ENCODE results near the gene POLR2J.

Gene POLR2J

DNA sequence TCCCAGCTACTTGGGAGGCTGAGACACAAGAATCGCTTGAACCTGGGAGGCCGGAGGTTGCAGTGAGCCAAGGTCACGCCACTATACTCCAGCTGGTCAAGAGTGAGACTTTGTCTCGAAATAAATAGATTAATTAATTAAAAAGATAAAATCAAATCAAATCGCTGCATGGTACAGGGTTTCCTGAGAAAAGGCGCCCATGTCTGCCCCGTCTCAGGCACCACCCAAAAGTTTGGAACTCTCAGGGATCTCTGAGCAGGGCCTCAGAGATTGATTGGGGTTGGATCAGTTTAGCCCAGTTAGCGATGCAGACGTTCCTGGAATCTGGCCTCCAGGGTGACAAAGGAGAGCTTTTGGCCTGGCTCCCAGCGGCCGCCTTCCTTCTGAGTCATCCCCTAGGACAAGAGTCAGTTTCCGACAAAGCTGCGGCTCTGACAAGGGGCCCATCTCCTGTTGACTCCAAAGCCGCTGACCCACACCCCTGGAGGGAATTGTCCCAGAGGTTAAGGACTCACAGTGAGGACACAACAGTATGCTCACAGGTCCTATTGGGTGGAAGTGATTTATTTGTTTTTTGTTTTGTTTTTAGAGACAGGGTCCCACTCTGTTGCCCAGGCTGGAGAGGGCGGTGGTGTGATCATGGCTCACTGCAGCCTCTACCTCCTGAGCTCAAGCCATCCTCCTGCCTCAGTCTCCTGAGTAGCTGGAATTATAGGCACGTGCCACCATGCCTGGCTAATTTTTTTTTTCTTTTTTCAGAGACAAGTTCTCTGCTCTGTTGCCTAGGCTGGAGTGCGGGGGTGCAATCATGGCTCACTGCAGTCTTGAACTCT, 38.5 kb downstream of the POLR2J start:
- Mint-ChIP-seq H3K36me3 (ENCODE audit: low read depth) (peaks cover 31% of the 10 kb centered on the region), H3K9me3 (no peaks in the 10 kb centered on the region), H3K4me3 (no peak overlapping the region), H3K27ac (no peak overlapping the region), H3K4me1 (ENCODE audit: low read depth) (peaks cover 27% of the 10 kb centered on the region), H3K27me3 (no peaks in the 10 kb centered on the region)

- no peaks in the 10 kb centered on the region for H3K9me3 Mint-ChIP-seq
- peak overlapping the region; percentile 72 for H3K27ac Mint-ChIP-seq
- peaks cover 44% of the 10 kb centered on the region for H3K4me1 Mint-ChIP-seq (ENCODE audit: low read depth)
- no peaks in the 10 kb centered on the region for H3K27me3 Mint-ChIP-seq
- H3K36me3 Mint-ChIP-seq (ENCODE audit: low read depth): peaks cover 22% of the 10 kb centered on the region
- no peak overlapping the region for H3K4me3 Mint-ChIP-seq
These were observed 42.6 kb downstream of the POLR2J start for GRCh38 chr7:102436118-102436517.

- Mint-ChIP-seq H3K27ac (peak overlapping the region; percentile 91), H3K9me3 (no peaks in the 10 kb centered on the region), H3K4me1 (ENCODE audit: low read depth) (peaks cover 61% of the 10 kb centered on the region), H3K4me3 (peak overlapping the region; percentile 91), H3K27me3 (no peaks in the 10 kb centered on the region), H3K36me3 (ENCODE audit: low read depth) (peaks cover 18% of the 10 kb centered on the region)
These were observed 44.7 kb downstream of the POLR2J start for GRCh38 chr7:102434039-102434486.

DNA sequence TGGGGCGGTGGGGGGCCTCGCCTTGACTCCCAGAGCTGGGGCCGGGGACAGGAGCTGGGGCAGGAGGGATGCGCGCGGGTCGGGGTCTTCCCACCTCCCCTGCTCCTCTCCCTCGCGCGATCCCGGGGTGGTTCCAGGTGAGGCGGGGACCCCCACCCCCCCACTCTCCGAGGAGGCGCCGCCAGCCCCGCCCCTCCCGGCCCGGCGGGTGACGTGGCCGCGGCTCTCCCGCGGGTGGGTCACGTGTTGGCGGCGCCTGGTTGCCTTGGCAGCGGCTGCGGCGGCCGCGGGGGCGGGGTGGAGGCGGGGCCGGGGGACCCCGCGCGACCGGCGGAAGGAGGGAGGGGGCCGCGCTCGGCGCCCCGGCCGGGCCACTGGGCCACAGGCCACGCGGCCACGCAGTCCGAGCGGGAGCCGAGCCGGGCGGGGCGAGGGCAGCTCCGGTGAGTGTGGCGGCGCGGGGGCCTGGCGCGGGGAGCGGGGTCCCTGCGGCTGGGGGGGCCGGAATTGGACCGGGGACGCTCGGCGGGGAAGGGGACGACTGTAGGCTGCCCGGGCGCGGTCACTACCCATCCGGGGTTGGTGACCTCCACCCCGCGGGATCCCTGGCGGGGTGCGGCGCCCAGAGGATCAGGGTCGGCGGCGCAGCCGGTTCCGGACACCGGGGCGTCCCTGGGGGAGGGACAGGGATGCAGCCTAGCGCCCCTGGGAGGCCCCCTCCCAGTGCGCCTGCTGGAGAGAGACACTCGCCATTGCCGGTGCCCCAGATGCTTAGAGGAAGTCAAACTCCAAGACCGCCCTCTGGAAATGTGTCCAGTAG, 45.3 kb downstream of the POLR2J start, which contains the start of gene ORAI2:
Gene ORAI2, plus strand, starts transcription at position 357 of the 820 bp plus-strand sequence. CDS start 5,382 bp downstream, outside the sequence.
- Mint-ChIP-seq H3K4me1 (ENCODE audit: low read depth) (peaks cover 63% of the 10 kb centered on the region), H3K9me3 (no peaks in the 10 kb centered on the region), H3K27ac (peak within 1 kb of the TSS; percentile 91), H3K36me3 (ENCODE audit: low read depth) (peaks cover 17% of the 10 kb centered on the region), H3K4me3 (peak within 1 kb of the TSS; percentile 91), H3K27me3 (no peaks in the 10 kb centered on the region)

GRCh38 chr7:102432442-102433218, 46.1 kb downstream of the POLR2J start:
- Mint-ChIP-seq H3K36me3 (ENCODE audit: low read depth) (peaks cover 17% of the 10 kb centered on the region), H3K9me3 (no peaks in the 10 kb centered on the region), H3K4me1 (ENCODE audit: low read depth) (peaks cover 71% of the 10 kb centered on the region), H3K27me3 (no peaks in the 10 kb centered on the region), H3K27ac (peak overlapping the region; percentile 90), H3K4me3 (peak overlapping the region; percentile 68)

DNA sequence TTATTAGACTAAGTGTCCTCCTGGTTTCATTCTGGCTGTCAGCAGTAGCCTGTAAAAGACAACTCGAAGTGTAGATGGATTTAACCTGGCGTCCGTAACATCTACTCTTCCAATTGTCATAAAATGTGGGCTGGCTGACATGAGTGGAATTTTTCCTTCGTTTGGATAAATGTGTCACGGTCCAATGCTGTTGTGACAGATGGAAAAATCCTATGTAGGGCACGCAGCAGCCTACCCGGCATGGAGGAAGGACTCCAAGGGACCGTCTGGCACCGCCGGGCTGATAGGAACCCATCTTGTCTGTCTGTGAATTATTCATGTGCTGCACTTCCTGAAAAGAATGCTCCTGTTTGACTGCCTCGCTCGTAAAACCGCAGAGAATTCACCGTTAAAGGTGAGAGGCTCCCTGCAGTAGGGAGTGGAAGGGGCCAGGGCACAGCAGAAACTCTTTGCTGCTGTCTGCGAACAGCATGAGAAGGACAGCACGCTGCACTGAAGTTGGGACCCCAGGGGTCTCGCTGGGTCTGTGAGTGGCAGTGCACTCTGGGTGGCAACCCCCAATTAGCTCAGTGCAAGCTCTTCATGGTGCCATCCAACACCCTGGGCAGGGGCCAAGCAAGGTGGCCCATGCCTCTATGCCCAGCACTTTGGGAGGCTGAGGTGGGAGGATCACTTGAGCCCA, 47.0 kb downstream of the POLR2J start:
- peaks cover 77% of the 10 kb centered on the region for H3K4me1 Mint-ChIP-seq (ENCODE audit: low read depth)
- H3K4me3 Mint-ChIP-seq: peak overlapping the region; percentile 68
- peaks cover 13% of the 10 kb centered on the region for H3K36me3 Mint-ChIP-seq (ENCODE audit: low read depth)
- peak overlapping the region; percentile 90 for H3K27ac Mint-ChIP-seq
- no peaks in the 10 kb centered on the region for H3K27me3 Mint-ChIP-seq
- no peaks in the 10 kb centered on the region for H3K9me3 Mint-ChIP-seq

GRCh38 chr7:102429141-102429899, 49.4 kb downstream of the POLR2J start:
- H3K4me3 Mint-ChIP-seq: no peak overlapping the region
- H3K27me3 Mint-ChIP-seq: no peaks in the 10 kb centered on the region
- H3K27ac Mint-ChIP-seq: peak overlapping the region; percentile 87
- peaks cover 16% of the 10 kb centered on the region for H3K36me3 Mint-ChIP-seq (ENCODE audit: low read depth)
- peaks cover 83% of the 10 kb centered on the region for H3K4me1 Mint-ChIP-seq (ENCODE audit: low read depth)
- H3K9me3 Mint-ChIP-seq: no peaks in the 10 kb centered on the region

GRCh38 chr7:102427019-102427405, 51.7 kb downstream of the POLR2J start:
- H3K4me1 Mint-ChIP-seq (ENCODE audit: low read depth): peaks cover 75% of the 10 kb centered on the region
- peak overlapping the region; percentile 83 for H3K4me3 Mint-ChIP-seq
- no peaks in the 10 kb centered on the region for H3K27me3 Mint-ChIP-seq
- peaks cover 20% of the 10 kb centered on the region for H3K36me3 Mint-ChIP-seq (ENCODE audit: low read depth)
- peak overlapping the region; percentile 100 for H3K27ac Mint-ChIP-seq
- no peaks in the 10 kb centered on the region for H3K9me3 Mint-ChIP-seq

- peak overlapping the region; percentile 100 for H3K27ac Mint-ChIP-seq
- H3K36me3 Mint-ChIP-seq (ENCODE audit: low read depth): peaks cover 20% of the 10 kb centered on the region
- no peaks in the 10 kb centered on the region for H3K9me3 Mint-ChIP-seq
- H3K4me1 Mint-ChIP-seq (ENCODE audit: low read depth): peaks cover 74% of the 10 kb centered on the region
- no peaks in the 10 kb centered on the region for H3K27me3 Mint-ChIP-seq
- peak overlapping the region; percentile 83 for H3K4me3 Mint-ChIP-seq
These were observed 52.3 kb downstream of the POLR2J start for GRCh38 chr7:102426268-102427018.

DNA sequence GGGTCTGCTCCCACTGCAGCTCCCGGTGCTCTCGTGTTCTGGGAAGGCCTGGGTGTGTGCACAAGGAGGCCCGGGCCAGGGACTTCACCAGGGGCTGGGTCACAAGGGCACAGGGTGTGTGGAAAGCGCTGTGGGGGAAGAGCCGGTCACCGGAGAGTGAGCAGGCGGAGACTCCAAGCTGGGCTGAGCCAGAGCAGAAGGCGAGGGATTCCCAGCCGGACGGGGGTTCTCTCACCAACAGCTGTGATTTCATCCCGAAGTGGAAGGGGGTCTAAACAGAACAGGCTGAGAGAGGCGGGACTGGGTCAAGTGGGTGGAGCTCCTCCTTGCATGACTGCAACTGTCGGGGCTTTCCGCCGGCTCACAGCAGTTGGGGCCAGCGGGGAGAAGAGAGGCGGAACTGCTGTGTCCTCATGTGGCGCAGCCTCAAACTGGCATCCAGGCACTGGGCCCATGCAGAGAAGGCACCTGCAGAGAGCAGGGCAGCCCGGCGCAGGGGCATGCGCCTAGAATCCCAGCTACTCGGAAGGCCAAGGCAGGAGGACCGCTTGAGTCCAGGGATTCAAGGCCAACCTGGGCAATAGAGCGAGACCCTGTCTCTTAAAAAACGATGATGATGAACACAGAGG, 53.0 kb downstream of the POLR2J start:
- Mint-ChIP-seq H3K36me3 (ENCODE audit: low read depth) (peaks cover 26% of the 10 kb centered on the region), H3K4me1 (ENCODE audit: low read depth) (peaks cover 72% of the 10 kb centered on the region), H3K4me3 (peak overlapping the region; percentile 83), H3K9me3 (no peaks in the 10 kb centered on the region), H3K27ac (peak overlapping the region; percentile 100), H3K27me3 (no peaks in the 10 kb centered on the region)

DNA sequence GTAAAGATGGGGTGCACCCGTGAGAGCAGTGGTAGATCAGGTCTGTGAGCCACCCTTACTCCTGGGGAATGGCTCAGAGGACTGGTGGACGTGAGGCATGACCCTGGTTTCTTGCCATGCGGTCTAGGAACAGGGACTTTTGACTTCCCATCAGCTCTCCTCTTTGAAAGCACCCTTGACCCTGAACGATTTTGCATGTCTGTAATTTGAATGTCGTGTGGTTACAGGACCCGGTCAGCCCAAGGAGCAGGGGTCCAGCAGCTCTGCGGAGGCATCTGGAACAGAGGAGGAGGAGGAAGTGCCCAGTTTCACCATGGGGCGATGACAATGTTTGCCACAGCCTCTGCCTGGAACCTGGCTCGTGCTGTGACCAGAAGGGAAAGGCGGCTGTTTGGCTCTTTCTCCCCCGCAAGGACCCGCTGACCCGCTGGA, 53.9 kb downstream of the POLR2J start:
- Mint-ChIP-seq H3K27me3 (no peaks in the 10 kb centered on the region), H3K4me1 (ENCODE audit: low read depth) (peaks cover 75% of the 10 kb centered on the region), H3K4me3 (peak overlapping the region; percentile 17), H3K9me3 (no peaks in the 10 kb centered on the region), H3K36me3 (ENCODE audit: low read depth) (peaks cover 33% of the 10 kb centered on the region), H3K27ac (peak overlapping the region; percentile 100)

DNA sequence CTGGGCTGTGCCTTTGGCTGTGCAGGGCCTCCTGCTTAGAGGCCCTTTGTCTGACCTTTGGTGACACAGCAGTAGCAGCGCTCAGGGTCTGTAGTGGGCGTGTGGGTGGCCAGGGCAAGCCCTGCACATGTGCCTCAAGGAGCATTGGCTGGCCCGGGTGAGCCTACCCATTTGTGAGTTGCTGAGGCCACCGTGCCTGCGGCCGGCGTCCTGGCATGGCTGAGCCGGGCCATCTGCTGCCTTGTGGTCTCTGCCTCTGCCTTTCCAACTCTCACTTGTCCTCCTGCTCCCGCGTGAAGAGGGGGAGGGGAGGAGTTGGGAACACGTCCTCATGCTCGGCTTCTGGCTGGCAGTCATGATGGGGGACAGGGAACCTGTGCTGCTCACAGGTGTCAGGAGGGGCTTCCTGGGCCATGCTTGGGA, 54.6 kb downstream of the POLR2J start:
- Mint-ChIP-seq H3K4me1 (ENCODE audit: low read depth) (peaks cover 75% of the 10 kb centered on the region), H3K36me3 (ENCODE audit: low read depth) (peaks cover 37% of the 10 kb centered on the region), H3K27me3 (no peaks in the 10 kb centered on the region), H3K27ac (peak overlapping the region; percentile 100), H3K4me3 (no peak overlapping the region), H3K9me3 (no peaks in the 10 kb centered on the region)
